ENCODE measurements around the gene DPYSL3.

Gene DPYSL3

GRCh38 chr5:147360816-147361215 lies 149.1 kb downstream of the DPYSL3 start:
- no peak for DNase-seq

- no peak for DNase-seq
Measured at GRCh38 chr5:147359581-147359980, 150.3 kb downstream of the DPYSL3 start.

- DNase-seq, result no peak
Measured at GRCh38 chr5:147359101-147359500, 150.8 kb downstream of the DPYSL3 start.

GRCh38 chr5:147349241-147349640 lies 160.6 kb downstream of the DPYSL3 start:
- no peak for DNase-seq

GRCh38 chr5:147348451-147348850 lies 161.4 kb downstream of the DPYSL3 start:
- no peak for DNase-seq

- no peak for DNase-seq
Measured at GRCh38 chr5:147348046-147348445, 161.8 kb downstream of the DPYSL3 start.

- no peak for DNase-seq
Measured at GRCh38 chr5:147346006-147346561, 163.8 kb downstream of the DPYSL3 start.

- DNase-seq, result no peak
Measured at GRCh38 chr5:147344861-147345260, 165.0 kb downstream of the DPYSL3 start.

GRCh38 chr5:147341345-147341744 lies 168.5 kb downstream of the DPYSL3 start:
- DNase-seq, result no peak

- no peak for DNase-seq
Measured at GRCh38 chr5:147340941-147341340, 168.9 kb downstream of the DPYSL3 start.

Measured in NCI-H2107 (cell line).